SU-DHL-6 (cell line): Measurements from ENCODE around the gene SPDEF.

Experiments
- H2AFZ ChIP-seq: fragments of 200-600 bp; sonication (generic); 2 replicates; pipeline ENCODE4 v1.6.1; 2014; ENCODE audit warnings: low read depth, mild to moderate bottlenecking, moderate library complexity, mixed read lengths, antibody characterized with exemption, low read length; ENCODE audit not compliant: severe bottlenecking
- H3F3A ChIP-seq: fragments of 200-600 bp; shearing (Covaris generic); 2 replicates; pipeline ENCODE4 v1.6.0; 2016; ENCODE audit warnings: antibody characterized with exemption, mild to moderate bottlenecking; ENCODE audit not compliant: insufficient read depth
- H3K27ac ChIP-seq: fragments of 200-600 bp; sonication (generic); 2 replicates; pipeline ENCODE4 v1.5.1; 2016; ENCODE audit warnings: low read depth, mild to moderate bottlenecking, low read length, moderate library complexity, mixed read lengths
- H3K27me3 ChIP-seq: fragments of 200-600 bp; sonication (generic), shearing (Covaris generic); 2 replicates; pipeline ENCODE4 v1.6.0; 2014; ENCODE audit warnings: mild to moderate bottlenecking, low read length
- H3K36me3 ChIP-seq: fragments of 200-600 bp; sonication (generic); 2 replicates; pipeline ENCODE4 v1.6.1; 2014; ENCODE audit warnings: mild to moderate bottlenecking, low read length, mixed read lengths
- H3K4me2 ChIP-seq: fragments of 300-600, 200-600 bp; shearing (Covaris generic), sonication (generic); 2 replicates; pipeline ENCODE4 v1.6.0; 2014; ENCODE audit warnings: low read length, low read depth, mild to moderate bottlenecking; ENCODE audit not compliant: poor library complexity, severe bottlenecking
- H3K4me3 ChIP-seq: fragments of 200-600 bp; sonication (generic); 2 replicates; pipeline ENCODE4 v1.5.1; 2014; ENCODE audit warnings: antibody characterized with exemption, low read length, mild to moderate bottlenecking, mixed read lengths; ENCODE audit not compliant: insufficient read depth, poor library complexity, severe bottlenecking
- H3K79me2 ChIP-seq: fragments of 200-600 bp; sonication (generic); 2 replicates; pipeline ENCODE4 v1.6.1; 2014; ENCODE audit warnings: mild to moderate bottlenecking, low read length, moderate library complexity; ENCODE audit not compliant: insufficient read depth
- H3K9ac ChIP-seq: fragments of 200-600 bp; sonication (generic); 2 replicates; pipeline ENCODE4 v1.7.0; 2014; ENCODE audit warnings: mild to moderate bottlenecking, low read length
- H3K9me2 ChIP-seq: fragments of 200-600 bp; sonication (generic); replicated peaks from 2 replicates; pipeline ENCODE4 v1.6.1; 2014; ENCODE audit warnings: low read length; ENCODE audit not compliant: insufficient read depth
- H3K9me3 ChIP-seq: fragments of 200-600 bp; sonication (generic); 2 replicates; pipeline ENCODE4 v1.6.1; 2014; ENCODE audit warnings: low read length, mixed read lengths; ENCODE audit not compliant: insufficient read depth
- H4K20me1 ChIP-seq: fragments of 200-600 bp; sonication (generic); 2 replicates; pipeline ENCODE4 v1.6.1; 2014; ENCODE audit warnings: low read depth, mild to moderate bottlenecking, antibody characterized with exemption, low read length, moderate library complexity, mixed read lengths
- EZH2phosphoT487 ChIP-seq: fragments of 200-600 bp; sonication (generic), shearing (Covaris generic); conservative IDR thresholded peaks from 2 replicates; pipeline ENCODE4 v1.6.1; 2018; ENCODE audit warnings: mild to moderate bottlenecking, antibody characterized with exemption, low read length, moderate library complexity, mixed read lengths
- TF ChIP-seq, protein P1 (sequence below): fragments of 200-600 bp; sonication (generic); IDR thresholded peaks from one replicate; pipeline ENCODE4 v1.5.1; 2017; ENCODE audit warnings: antibody characterized with exemption, mild to moderate bottlenecking, low read length, moderate library complexity; ENCODE audit not compliant: insufficient read depth, poor library complexity, severe bottlenecking

The SPDEF gene

DNA sequence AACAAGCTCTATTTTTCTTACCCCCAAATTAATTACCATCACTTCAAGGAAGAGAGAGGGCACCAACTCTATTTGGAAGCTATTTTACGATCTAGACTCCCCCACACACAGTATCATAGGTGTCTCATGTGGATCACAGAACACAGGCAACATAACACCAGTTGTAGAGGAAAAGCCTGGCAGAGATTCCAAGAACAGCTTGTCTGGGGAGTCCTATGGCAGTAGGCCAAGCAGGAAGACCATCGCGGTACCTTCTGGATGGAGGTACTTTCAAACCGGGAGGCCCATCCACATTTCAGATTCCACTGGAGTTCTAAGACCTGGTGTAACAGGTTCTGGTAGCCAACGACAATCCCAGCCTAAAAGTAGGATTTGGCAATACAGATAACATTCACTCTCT, 37.6 kb upstream of the SPDEF start:
- H3F3A ChIP-seq, result no peaks in the 10 kb centered on the region
- no peaks in the 10 kb centered on the region for H3K9me2 ChIP-seq
- H2AFZ ChIP-seq, result no peak overlapping the region
- peaks cover 52% of the 10 kb centered on the region for H3K79me2 ChIP-seq
- H3K4me3 ChIP-seq, result no peak overlapping the region
- H3K4me2 ChIP-seq, result no peak overlapping the region
- H3K9me3 ChIP-seq, result no peaks in the 10 kb centered on the region
- H3K27ac ChIP-seq, result no peak overlapping the region
- H4K20me1 ChIP-seq, result no peaks in the 10 kb centered on the region
- H3K9ac ChIP-seq, result no peak overlapping the region
- no peak for TF ChIP-seq EZH2phosphoT487
- TF ChIP-seq, protein P1, sequence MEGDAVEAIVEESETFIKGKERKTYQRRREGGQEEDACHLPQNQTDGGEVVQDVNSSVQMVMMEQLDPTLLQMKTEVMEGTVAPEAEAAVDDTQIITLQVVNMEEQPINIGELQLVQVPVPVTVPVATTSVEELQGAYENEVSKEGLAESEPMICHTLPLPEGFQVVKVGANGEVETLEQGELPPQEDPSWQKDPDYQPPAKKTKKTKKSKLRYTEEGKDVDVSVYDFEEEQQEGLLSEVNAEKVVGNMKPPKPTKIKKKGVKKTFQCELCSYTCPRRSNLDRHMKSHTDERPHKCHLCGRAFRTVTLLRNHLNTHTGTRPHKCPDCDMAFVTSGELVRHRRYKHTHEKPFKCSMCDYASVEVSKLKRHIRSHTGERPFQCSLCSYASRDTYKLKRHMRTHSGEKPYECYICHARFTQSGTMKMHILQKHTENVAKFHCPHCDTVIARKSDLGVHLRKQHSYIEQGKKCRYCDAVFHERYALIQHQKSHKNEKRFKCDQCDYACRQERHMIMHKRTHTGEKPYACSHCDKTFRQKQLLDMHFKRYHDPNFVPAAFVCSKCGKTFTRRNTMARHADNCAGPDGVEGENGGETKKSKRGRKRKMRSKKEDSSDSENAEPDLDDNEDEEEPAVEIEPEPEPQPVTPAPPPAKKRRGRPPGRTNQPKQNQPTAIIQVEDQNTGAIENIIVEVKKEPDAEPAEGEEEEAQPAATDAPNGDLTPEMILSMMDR, result no peak
- H3K36me3 ChIP-seq, result no peaks in the 10 kb centered on the region
- no peaks in the 10 kb centered on the region for H3K27me3 ChIP-seq

DNA sequence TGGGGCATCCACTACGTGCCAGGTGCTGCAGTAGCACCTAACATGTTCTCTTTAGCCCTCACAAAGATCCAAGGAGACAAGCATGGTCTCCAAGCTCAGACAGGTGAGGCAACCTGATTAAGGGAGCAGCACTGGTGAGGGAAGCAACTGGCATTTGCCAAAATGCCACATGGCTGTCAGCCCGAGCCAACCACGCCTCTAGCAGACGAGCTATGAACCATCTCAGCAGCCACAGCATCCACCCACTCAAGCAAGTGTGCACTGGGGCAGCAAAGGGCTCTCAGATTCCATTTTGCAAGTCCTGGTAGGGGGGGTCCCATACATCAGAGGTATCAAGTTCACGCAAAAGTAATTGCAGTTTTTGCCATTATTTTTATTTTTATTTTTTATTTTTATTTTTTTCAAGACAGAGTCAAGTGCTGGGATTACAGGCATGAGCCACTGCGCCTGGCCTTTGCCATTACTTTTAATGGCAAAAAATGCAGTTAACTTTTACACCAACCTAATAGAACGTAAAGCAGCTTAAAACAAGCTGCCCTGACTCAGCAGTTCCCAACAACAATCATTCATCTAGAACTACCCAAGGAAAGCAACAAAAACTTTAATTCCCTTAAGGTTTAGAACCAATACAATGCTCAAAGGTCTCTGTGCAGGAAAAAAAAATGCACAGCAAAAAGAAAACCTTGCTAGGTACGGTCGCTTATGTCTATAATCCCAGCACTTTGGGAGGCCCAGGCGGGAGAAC, 36.3 kb upstream of the SPDEF start:
- Histone ChIP-seq H3K9me3 (no peaks in the 10 kb centered on the region), H3K4me2 (no peak overlapping the region), H3K36me3 (no peaks in the 10 kb centered on the region), H3K27ac (no peak overlapping the region), H3K9me2 (no peaks in the 10 kb centered on the region), H3K9ac (no peak overlapping the region), H4K20me1 (no peaks in the 10 kb centered on the region), H2AFZ (no peak overlapping the region), H3K27me3 (no peaks in the 10 kb centered on the region), H3K4me3 (no peak overlapping the region), H3K79me2 (peaks cover 52% of the 10 kb centered on the region), H3F3A (no peaks in the 10 kb centered on the region)
- TF ChIP-seq, protein P1, result no peak
- TF ChIP-seq EZH2phosphoT487, result no peak

DNA sequence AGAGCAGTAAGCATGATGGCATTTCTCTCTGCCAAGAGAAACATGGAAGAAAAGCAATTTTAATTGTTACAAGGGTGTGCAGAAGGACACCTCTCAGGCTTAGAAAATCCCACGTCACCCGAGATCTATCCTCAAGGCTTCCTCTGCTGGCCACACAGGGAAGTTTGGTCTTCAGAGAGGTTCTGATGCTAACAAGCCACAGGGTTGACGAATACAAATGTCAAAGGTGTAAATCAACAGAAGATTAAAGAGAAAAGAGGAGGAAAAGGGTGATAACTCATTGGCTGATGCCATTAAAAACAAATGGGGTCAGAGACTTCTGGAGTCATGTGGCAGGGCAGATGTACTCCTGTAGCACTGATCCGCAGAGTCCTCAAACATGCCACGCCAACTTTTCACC, 33.6 kb upstream of the SPDEF start:
- no peaks in the 10 kb centered on the region for H3F3A ChIP-seq
- no peaks in the 10 kb centered on the region for H3K36me3 ChIP-seq
- H3K9me2 ChIP-seq, result no peaks in the 10 kb centered on the region
- no peak overlapping the region for H3K4me3 ChIP-seq
- H3K4me2 ChIP-seq, result no peak overlapping the region
- H3K9me3 ChIP-seq, result no peaks in the 10 kb centered on the region
- no peak overlapping the region for H3K9ac ChIP-seq
- peaks cover 39% of the 10 kb centered on the region for H3K79me2 ChIP-seq
- no peaks in the 10 kb centered on the region for H3K27me3 ChIP-seq
- H3K27ac ChIP-seq, result no peak overlapping the region
- no peaks in the 10 kb centered on the region for H4K20me1 ChIP-seq
- H2AFZ ChIP-seq, result no peak overlapping the region
- TF ChIP-seq, protein P1, result no peak
- TF ChIP-seq EZH2phosphoT487, result no peak
